ENCODE results near the gene UTS2R. TPM values are rescaled to one million over a fixed set of nuclear protein-coding genes. Genes with fewer than 3 reads are reported as not detected.
"Not testable (repeated sequence)": the region's sequence is repeated elsewhere in the genome, so short reads cannot be mapped to it uniquely, and the experiment has no call there.

The UTS2R gene
- total RNA-seq, 2 experiments from 2014 or later: not detected

GRCh38 chr17:82357394-82357793, 14.2 kb upstream of the UTS2R start:
- H3K27me3 Mint-ChIP-seq: peaks cover 19% of the 10 kb centered on the region

DNA sequence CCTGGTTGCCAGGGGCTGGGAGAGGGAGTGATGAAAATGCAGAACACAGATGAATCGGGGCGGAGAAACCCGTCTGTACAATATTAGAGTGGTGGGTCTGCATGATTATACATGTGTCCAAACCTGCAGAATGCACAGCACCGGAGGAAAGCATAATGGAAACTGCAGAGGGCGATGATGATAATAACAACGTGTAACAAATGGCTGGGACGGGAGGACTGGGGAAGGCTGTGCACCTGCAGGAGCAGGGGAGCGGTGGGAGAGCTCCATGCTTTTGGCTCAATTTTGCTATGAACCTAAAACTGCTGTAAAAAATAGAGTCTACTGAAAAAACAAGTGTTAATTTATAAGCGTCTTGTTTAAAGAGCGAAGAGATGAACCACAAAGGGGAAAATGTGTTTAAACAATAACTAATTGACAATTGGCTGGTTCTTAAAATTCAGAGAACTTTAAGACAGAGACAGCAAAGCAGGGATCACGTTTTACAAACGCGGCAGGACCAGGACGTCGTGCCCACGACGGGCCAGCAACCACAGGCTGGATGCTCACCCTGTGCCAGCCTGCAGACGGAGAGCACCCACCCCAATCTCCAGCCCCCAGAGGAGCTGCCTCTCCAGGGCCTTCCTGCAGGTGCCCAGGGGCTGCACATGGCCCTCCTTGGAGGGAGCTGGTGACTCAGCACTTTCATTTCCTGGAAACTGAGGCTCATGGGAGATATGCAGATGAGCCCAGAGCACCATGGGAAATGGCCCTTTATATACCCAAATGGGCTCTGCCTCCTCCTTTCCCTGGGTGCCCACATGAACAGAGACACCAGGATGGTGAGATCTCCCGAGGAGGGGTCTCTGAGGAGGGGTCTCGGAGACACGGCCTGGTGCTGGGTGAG, 12.9 kb upstream of the UTS2R start, which contains the start of gene TEX19:
Gene TEX19, plus strand, starts transcription at position 783 of the 886 bp plus-strand sequence. CDS start 2,904 bp downstream, outside the sequence.
- no peak for DNase-seq
- Mint-ChIP-seq H3K27me3 (peaks cover 19% of the 10 kb centered on the region), H3K4me3 (no peak within 1 kb of the TSS)

More at GRCh38 chr17:82357394-82357793, 14.2 kb upstream of the UTS2R start:
- DNase-seq: no peak
- Mint-ChIP-seq H3K27ac (no peak overlapping the region), H3K4me1 (peaks cover 10% of the 10 kb centered on the region), H3K36me3 (no peaks in the 10 kb centered on the region), H3K9me3 (no peaks in the 10 kb centered on the region), H3K4me3 (no peak overlapping the region)

DNA sequence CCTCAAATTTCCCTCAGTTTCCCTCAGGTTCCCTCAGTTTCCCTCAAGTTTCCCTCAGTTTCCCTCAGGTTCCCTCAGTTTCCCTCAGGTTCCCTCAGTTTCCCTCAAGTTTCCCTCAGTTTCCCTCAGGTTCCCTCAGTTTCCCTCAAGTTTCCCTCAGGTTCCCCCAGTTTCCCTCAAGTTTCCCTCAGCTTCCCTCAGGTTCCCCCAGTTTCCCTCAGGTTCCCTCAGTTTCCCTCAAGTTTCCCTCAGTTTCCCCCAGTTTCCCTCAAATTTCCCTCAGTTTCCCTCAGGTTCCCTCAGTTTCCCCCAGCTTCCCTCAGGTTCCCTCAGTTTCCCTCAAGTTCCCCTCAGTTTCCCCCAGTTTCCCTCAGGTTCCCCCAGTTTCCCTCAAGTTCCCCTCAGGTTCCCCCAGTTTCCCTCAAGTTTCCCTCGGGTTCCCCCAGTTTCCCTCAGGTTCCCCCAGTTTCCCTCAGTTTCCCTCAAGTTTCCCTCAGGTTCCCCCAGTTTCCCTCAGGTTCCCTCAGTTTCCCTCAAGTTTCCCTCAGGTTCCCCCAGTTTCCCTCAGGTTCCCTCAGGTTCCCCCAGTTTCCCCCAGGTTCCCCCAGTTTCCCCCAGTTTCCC, 12.0 kb upstream of the UTS2R start:
- H3K4me3 Mint-ChIP-seq, H3K27ac Mint-ChIP-seq, H3K4me1 Mint-ChIP-seq, H3K36me3 Mint-ChIP-seq, H3K9me3 Mint-ChIP-seq, DNase-seq: not testable (repeated sequence)
- H3K27me3 Mint-ChIP-seq: peaks cover 19% of the 10 kb centered on the region

More for the DNA sequence above, 12.9 kb upstream of the UTS2R start, which contains the start of gene TEX19:
- no peaks in the 10 kb centered on the region for H3K9me3 Mint-ChIP-seq
- peak within 1 kb of the TSS; percentile 13 for H3K27ac Mint-ChIP-seq
- H3K36me3 Mint-ChIP-seq: no peaks in the 10 kb centered on the region
- H3K4me1 Mint-ChIP-seq: peaks cover 10% of the 10 kb centered on the region

GRCh38 chr17:82361885-82362633, 9.5 kb upstream of the UTS2R start:
- Mint-ChIP-seq H3K27me3 (peaks cover 15% of the 10 kb centered on the region), H3K36me3 (no peaks in the 10 kb centered on the region), H3K9me3 (no peaks in the 10 kb centered on the region), H3K27ac (no peak overlapping the region), H3K4me3 (no peak overlapping the region), H3K4me1 (peaks cover 14% of the 10 kb centered on the region)
- no peak for DNase-seq

DNA sequence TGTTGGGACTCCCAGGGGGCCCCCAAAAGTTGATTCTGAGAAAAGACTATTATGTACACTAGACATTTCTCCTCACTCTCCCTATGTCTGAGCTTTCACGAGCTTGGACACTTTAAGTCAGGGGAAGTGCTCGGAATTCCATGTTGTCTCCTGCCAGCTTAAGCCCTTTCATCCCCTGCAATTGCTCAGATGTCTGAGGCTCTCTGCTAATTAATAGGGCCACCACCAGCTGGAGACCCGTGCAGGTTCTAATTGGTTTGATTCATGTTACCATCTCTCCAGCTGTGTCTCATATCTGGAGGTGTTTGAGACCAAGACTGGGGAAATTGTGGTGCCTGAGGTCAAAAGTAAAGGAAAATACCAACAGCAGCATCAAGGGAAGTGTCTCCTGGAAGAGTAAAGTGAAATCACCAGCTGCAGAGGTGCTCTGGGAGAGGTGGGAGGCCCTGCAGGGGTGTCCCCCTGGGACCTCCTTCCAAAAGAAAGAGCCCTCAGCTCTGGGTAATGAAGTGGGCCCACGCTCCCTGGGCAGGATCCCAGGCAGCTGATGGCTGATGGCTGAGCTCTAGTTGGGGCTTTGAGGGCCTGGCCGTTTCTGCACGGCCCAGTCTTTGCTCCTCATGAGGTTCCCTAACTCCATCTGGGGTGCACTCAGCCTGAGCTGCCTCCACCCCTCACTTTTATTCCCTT, 5.8 kb upstream of the UTS2R start:
- no peak for DNase-seq
- Mint-ChIP-seq H3K27ac (no peak overlapping the region), H3K4me3 (no peak overlapping the region), H3K36me3 (no peaks in the 10 kb centered on the region), H3K27me3 (peaks cover 20% of the 10 kb centered on the region), H3K4me1 (peaks cover 8% of the 10 kb centered on the region), H3K9me3 (no peaks in the 10 kb centered on the region)

GRCh38 chr17:82366749-82367148, 4.8 kb upstream of the UTS2R start:
- Mint-ChIP-seq H3K4me1 (peaks cover 11% of the 10 kb centered on the region), H3K36me3 (no peaks in the 10 kb centered on the region), H3K9me3 (no peaks in the 10 kb centered on the region), H3K4me3 (no peak overlapping the region), H3K27me3 (peaks cover 26% of the 10 kb centered on the region), H3K27ac (no peak overlapping the region)
- DNase-seq: no peak

DNA sequence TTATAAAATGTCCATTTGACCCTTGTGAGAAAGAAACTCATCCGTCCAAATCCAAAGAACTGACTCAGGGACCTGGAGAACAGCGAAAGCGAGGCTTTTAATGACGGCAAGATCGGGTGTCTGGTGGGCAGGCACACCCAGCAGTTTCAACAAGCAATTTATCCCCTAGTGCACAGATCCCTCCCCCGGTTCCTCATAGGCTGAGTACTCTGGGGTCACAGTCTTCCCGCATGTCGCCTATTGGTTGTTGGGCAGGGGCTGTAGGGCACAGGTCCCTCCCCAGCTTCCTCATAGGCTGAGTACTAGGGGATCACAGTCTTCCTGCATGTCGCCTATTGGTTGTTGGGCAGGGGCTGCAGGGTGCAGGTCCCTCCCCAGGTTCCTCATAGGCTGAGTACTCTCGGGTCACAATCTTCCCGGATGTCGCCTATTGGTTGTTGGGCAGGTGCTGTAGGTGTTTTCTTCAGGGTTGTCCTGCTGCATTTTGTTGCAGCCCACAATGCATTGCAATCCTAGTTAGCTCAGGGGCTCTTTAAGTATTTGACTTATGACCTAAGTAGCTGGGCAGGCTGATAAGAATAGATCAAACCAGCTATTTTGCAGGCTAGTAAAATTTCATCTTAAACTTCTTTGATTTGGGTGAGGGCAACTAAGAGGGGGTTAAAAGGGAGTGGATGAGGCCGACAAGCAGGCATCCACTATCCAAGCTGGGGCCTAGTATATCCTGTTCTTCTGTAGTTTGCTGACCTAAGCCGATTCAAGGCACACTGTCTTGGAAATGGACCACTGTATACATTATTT, 3.6 kb upstream of the UTS2R start:
- peaks cover 33% of the 10 kb centered on the region for H3K27me3 Mint-ChIP-seq
- no peak overlapping the region for H3K27ac Mint-ChIP-seq
- no peaks in the 10 kb centered on the region for H3K36me3 Mint-ChIP-seq
- DNase-seq: no peak
- H3K4me3 Mint-ChIP-seq: no peak overlapping the region
- H3K9me3 Mint-ChIP-seq: no peaks in the 10 kb centered on the region
- peaks cover 17% of the 10 kb centered on the region for H3K4me1 Mint-ChIP-seq

DNA sequence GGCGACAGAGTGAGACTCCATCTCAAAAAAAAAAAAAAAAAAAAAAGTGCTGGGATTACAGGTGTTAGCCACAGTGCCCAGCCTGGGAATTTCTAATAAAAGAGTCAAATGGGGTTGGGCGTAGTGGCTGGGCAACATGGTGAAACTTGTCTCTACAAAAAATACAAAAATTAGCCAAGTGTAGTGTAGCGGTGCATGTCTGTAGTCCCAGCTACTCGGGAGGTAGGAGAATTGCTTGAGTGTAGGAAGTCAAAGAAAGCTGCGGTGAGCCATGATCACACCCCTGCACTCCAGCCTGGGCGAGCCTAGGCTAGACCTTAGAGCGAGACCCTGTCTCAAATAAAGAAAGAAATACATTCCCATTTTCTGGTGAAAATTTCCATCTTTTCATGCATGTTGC, 2.4 kb upstream of the UTS2R start:
- Mint-ChIP-seq H3K27me3 (peaks cover 45% of the 10 kb centered on the region), H3K4me3 (no peak overlapping the region), H3K27ac (no peak overlapping the region), H3K4me1 (peaks cover 20% of the 10 kb centered on the region), H3K9me3 (no peaks in the 10 kb centered on the region), H3K36me3 (no peaks in the 10 kb centered on the region)
- no peak for DNase-seq

- Mint-ChIP-seq H3K4me1 (peaks cover 19% of the 10 kb centered on the region), H3K9me3 (no peaks in the 10 kb centered on the region), H3K27ac (no peak overlapping the region), H3K4me3 (peak overlapping the region; percentile 53), H3K36me3 (no peaks in the 10 kb centered on the region), H3K27me3 (peaks cover 49% of the 10 kb centered on the region)
- DNase-seq: no peak
Observed at GRCh38 chr17:82370471-82371332, 863 bp upstream of the UTS2R start.

GRCh38 chr17:82372249-82373071, 895 bp downstream of the UTS2R start:
- DNase-seq: no peak
- H3K4me1 Mint-ChIP-seq: peaks cover 16% of the 10 kb centered on the region
- peaks cover 60% of the 10 kb centered on the region for H3K27me3 Mint-ChIP-seq
- no peak overlapping the region for H3K27ac Mint-ChIP-seq
- no peaks in the 10 kb centered on the region for H3K36me3 Mint-ChIP-seq
- H3K4me3 Mint-ChIP-seq: no peak overlapping the region
- H3K9me3 Mint-ChIP-seq: no peaks in the 10 kb centered on the region

GRCh38 chr17:82373072-82373452, 1.5 kb downstream of the UTS2R start:
- Mint-ChIP-seq H3K27me3 (peaks cover 62% of the 10 kb centered on the region), H3K4me1 (peaks cover 16% of the 10 kb centered on the region)
- not testable (repeated sequence) for H3K4me3 Mint-ChIP-seq, DNase-seq, H3K9me3 Mint-ChIP-seq, H3K27ac Mint-ChIP-seq, H3K36me3 Mint-ChIP-seq

- no peak overlapping the region for H3K27ac Mint-ChIP-seq
- H3K27me3 Mint-ChIP-seq: peaks cover 65% of the 10 kb centered on the region
- H3K36me3 Mint-ChIP-seq: no peaks in the 10 kb centered on the region
- DNase-seq: no peak
- no peak overlapping the region for H3K4me3 Mint-ChIP-seq
- no peaks in the 10 kb centered on the region for H3K9me3 Mint-ChIP-seq
- H3K4me1 Mint-ChIP-seq: peaks cover 16% of the 10 kb centered on the region
Observed at GRCh38 chr17:82373731-82374625, 2.4 kb downstream of the UTS2R start.
